Fibroblast of gingiva (primary cell): Measurements from ENCODE around the gene CYB5R4.
"Not testable (repeated sequence)": the region's sequence is repeated elsewhere in the genome, so short reads cannot be mapped to it uniquely, and the experiment has no call there.

ENCODE experiments used
- DNase-seq: peaks from one replicate; pipeline ENCODE4 v3.0.0-alpha.2; 2011; ENCODE audit warnings: low read depth

CYB5R4 gene

GRCh38 chr6:83867043-83867442, 7.6 kb downstream of the CYB5R4 start:
- DNase-seq = no peak

- DNase-seq = peak; percentile 85
These were observed 8.2 kb downstream of the CYB5R4 start for GRCh38 chr6:83867527-83868161.

- DNase-seq = peak; percentile 67
These were observed 9.2 kb downstream of the CYB5R4 start for GRCh38 chr6:83868639-83869038.

- DNase-seq = no peak
These were observed 11.2 kb downstream of the CYB5R4 start for GRCh38 chr6:83870649-83871048.

- no peak for DNase-seq
These were observed 13.1 kb downstream of the CYB5R4 start for GRCh38 chr6:83872386-83873118.

GRCh38 chr6:83873869-83874268, 14.4 kb downstream of the CYB5R4 start:
- no peak for DNase-seq

GRCh38 chr6:83875843-83876242, 16.4 kb downstream of the CYB5R4 start:
- no peak for DNase-seq

- no peak for DNase-seq
These were observed 19.6 kb downstream of the CYB5R4 start for GRCh38 chr6:83878902-83879644.

GRCh38 chr6:83879746-83880145, 20.3 kb downstream of the CYB5R4 start:
- no peak for DNase-seq

GRCh38 chr6:83883240-83883639, 23.8 kb downstream of the CYB5R4 start:
- no peak for DNase-seq

- DNase-seq = peak; percentile 29
These were observed 25.0 kb downstream of the CYB5R4 start for GRCh38 chr6:83884523-83884922.

- no peak for DNase-seq
These were observed 26.5 kb downstream of the CYB5R4 start for GRCh38 chr6:83885984-83886383.

GRCh38 chr6:83889621-83890020, 30.1 kb downstream of the CYB5R4 start:
- DNase-seq = no peak

- no peak for DNase-seq
These were observed 31.0 kb downstream of the CYB5R4 start for GRCh38 chr6:83890520-83890919.

- DNase-seq = no peak
These were observed 32.1 kb downstream of the CYB5R4 start for GRCh38 chr6:83891586-83891985.

- DNase-seq = no peak
These were observed 33.5 kb downstream of the CYB5R4 start for GRCh38 chr6:83893024-83893423.

GRCh38 chr6:83897094-83897493, 37.6 kb downstream of the CYB5R4 start:
- not testable (repeated sequence) for DNase-seq

GRCh38 chr6:83901624-83902023, 42.1 kb downstream of the CYB5R4 start:
- DNase-seq = no peak

- DNase-seq = no peak
These were observed 44.9 kb downstream of the CYB5R4 start for GRCh38 chr6:83904395-83904794.

GRCh38 chr6:83905648-83906047, 46.2 kb downstream of the CYB5R4 start:
- no peak for DNase-seq

GRCh38 chr6:83907623-83908390, 48.3 kb downstream of the CYB5R4 start:
- DNase-seq = not testable (repeated sequence)

GRCh38 chr6:83908813-83909212, 49.3 kb downstream of the CYB5R4 start:
- no peak for DNase-seq
